HS-27A (cell line): ENCODE results near the gene RPL38.

Experiments used
- DNase-seq: peaks from one replicate; pipeline ENCODE4 v3.0.0-alpha.2; 2012; ENCODE audit warnings: low read depth, missing footprints

Gene RPL38

DNA sequence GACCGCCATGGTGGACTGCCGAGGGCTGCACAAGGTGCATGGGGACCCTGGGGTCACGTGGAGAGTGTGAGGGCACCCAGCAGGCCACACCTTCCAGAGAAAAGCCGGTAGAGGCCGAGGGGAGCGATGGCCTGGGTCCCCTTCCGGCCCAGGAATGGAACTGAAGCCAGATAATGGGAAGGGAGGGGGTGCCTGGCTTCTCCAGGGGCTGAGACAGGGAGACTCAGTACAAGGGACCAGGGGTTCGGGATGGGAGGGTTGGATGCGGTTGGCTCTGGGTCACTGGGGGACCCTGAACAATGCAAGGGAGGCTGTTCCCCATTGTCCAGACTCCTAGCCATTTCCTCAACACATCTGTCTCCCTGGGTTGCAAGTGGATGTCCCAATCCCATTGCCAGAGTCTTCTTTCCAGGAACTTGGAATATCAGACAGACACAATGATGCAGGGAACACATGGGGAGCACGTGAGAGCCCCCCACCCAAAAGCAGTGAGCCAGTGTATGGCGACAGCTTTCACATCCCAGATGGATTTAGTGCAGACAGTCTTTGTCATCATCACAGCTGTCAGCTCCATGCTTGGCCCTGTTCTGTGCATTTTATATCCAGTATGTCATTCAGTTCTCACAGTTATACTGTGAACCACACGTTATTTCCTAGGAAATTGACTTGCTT, 47.0 kb downstream of the RPL38 start:
- no peak for DNase-seq

DNA sequence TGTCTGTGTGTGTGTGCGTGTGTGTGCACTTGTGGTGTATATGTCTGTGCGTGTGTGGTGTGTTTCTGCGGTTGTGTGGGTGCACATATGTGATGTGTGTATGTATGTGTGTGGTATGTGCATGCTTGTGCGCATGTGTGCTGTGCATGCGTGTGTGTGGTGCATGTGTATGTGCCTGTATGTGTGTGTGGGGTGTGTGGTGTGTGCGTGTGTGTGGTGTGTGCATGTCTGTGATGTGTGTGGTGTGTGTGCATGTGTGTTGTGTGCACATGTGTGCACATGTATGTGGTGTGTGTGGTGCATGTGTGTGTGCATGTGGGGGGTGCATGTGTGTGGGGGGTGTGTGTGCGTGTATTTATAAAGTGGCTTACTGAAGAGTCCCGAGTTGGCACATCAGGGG, 47.6 kb downstream of the RPL38 start:
- DNase-seq: no peak

DNA sequence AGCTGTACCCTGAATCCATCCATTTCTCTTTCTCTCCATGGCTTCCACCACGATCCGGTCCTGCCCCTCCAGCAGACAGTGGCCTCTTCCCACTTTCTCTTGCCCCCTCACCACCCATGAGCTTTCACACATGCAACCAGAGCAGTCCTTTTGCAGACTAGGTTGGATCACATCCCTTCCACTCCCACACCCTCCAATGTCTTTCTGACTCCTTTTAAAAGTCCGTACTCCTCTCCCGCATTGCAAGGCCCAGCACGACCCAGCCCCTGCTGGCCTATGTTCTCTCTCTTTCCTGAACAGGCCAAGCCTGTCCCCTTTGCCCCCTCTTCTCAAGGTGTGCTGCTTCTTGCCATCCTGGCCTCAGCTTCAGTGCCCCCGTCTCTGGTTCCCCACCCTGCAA, 48.1 kb downstream of the RPL38 start:
- no peak for DNase-seq

DNA sequence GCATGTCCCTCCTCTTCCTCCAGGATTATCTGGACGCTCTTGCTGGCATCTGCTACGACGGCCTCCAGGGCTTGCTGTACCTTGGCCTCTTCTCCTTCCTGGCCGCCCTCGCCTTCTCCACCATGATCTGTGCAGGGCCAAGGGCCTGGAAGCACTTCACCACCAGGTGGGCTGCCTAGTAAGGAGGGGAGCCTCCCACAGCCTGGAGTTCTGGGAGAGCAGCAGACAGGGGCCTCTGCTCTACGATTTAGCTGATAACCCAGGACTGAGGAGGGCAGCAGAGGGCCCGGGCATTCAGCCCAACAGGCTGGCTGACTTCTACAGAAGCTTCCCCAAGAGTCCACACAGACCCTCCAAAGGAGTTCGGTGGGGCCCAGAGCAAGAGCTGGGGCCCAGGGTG, 48.7 kb downstream of the RPL38 start:
- DNase-seq: no peak

DNA sequence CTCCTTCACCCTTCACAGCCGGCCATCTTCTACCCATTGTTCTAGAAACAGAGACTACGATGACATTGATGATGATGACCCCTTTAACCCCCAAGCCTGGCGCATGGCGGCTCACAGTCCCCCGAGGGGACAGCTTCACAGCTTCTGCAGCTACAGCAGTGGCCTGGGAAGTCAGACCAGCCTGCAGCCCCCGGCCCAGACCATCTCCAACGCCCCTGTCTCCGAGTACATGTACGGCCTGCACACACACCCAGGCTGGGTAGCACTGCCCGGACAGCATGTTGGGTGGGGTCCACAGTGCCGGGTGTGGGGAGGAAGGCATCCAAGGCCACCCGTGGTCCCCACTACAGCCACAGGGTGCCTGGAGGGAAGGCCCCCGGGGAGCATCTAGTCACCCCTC, 49.6 kb downstream of the RPL38 start:
- no peak for DNase-seq

DNA sequence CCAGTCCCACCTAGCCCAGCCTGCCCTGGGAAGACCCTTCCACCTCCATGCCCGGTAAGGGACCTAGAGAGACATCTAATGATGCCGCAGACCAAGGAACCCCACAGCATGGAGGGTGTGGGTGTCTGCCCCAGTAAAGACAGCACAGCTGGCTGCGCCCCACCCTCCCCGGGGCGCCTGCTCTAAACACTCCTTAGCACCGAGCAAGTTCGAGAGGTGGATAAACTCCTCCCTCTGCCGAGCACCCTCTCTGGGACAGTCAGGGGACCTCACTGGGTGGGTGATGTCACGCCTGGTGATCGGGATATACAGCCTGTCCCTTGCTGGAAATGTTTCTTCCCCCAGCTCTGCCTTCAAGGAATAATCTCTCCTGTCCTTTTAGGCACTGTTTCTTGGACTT, 53.8 kb downstream of the RPL38 start:
- DNase-seq: no peak

DNA sequence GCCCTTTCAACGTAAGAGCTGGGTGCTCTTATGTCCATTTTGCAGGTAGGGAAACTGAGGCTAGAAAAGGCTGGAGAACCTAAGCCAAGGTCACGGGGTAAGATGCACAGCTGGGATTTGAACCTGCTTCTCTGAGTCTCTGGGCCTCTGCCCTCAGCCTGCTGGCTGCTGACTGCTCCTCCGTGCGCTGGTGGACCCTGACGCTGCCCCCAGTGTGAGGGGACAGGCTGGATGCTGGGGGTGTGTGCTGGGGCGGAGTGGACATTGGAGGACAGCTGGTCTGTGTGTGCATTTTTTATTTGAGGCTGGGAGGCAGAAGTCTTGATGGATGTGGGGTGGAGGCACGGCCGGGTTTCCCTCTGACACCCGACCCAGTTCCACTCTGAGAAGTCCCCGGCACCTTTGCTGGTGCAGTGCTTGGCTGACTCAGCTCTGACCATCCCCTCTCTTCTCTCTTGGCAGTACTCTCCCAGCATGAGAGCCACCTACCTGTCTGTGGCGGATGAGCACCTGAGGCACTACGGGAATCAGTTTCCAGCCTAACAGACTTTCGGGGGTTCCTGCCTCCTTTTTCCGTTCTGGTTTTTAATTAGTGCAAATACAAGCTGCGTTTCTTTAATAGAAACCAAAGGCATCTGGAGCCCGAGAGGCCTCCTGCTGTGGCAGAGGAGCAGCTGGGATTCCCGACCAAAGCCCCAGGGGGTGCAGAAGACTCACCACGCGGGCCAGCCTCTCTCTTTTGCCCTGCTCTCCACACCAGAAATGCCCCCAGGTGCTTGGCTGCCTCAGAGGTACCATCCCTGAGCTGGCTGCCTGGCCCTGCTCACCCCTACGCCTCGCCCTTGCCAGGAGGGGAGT, 56.4 kb downstream of the RPL38 start:
- no peak for DNase-seq
